G401 (cell line): Measurements from ENCODE around the gene SMURF2. TPM values are rescaled to one million over a fixed set of nuclear protein-coding genes. Genes with fewer than 3 reads are reported as not detected.
A peak's percentile ranks its signal among the peaks of the same experiment; 100 is the strongest.

Experiments used
- DNase-seq: peaks from one replicate; pipeline ENCODE4 v3.0.0-alpha.2; 2015; ENCODE audit warnings: low spot score
- in situ Hi-C: cut with HindIII; loops from 2 replicates; pipeline ENCODE4 v1.10.0; 2016; ENCODE audit warnings: low sequenced_read_pairs, mixed read lengths
- total RNA-seq: library from RNA; depleted of rRNA; stranded (reverse); fragments of >200 nt; shearing (Covaris generic); gene quantifications from 2 replicates; pipeline ENCODE4 v1.2.3, GENCODE V29; 2014

SMURF2 gene
- total RNA-seq, 1 experiment from 2014 or later: 44.1 TPM

DNA sequence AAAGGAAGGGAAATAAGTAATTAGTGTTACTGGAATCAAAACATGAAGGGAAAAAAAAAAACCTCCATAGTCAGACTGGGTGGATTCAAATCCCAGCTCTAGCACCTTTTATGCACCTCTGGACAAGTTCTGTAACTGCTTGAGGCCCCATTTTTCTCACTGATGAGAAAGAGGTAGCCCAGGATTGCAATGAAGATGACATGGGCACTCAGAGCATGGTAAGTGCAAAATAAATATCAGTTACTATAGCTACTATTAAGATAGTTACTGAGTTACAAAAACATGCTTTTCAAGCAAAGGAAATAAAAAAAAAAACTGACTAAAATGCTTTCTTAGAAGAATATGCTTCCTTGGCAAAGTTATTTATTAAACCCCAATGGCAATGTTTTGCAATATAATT, 96.5 kb downstream of the SMURF2 start:
- DNase-seq: no peak
- in situ Hi-C loops: no loop called here

DNA sequence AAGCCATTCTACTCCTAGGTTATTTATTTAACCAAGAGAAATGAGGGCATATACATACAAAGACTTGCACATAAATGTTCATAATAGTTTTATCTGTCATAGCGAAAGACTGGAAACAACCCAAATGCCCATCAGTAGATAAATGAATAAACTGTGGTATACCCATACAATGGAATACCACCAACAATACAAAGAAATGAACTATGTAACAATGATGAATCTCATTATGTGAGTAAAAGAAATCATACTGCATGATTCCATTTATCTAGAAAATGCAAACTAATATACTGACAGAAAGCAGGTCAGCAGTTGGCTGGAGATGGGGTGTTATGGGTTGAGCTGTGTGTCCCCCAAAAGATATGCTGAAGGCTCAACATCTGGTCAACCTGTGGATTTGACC, 98.0 kb downstream of the SMURF2 start:
- in situ Hi-C loops: no loop called here
- no peak for DNase-seq

DNA sequence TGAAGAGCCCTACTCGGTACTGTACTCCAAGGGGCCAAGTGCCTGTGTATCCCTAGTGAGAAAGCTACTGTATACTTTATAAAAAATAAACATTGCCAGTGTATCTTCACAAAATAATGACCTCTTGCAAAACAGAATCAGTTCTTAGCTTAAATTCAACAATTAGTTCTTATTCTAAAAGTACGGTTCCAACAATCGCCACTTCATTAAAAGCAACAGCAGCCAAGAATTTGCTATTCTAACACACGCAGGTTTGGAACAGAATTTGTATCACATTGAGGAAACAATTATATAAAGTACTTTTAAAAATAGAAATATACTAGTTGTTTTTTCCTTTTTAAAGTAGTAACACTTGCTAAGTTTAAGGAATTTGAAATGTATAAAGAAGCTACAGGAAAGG, 106.8 kb downstream of the SMURF2 start:
- no peak for DNase-seq
- in situ Hi-C loops: no loop called here

DNA sequence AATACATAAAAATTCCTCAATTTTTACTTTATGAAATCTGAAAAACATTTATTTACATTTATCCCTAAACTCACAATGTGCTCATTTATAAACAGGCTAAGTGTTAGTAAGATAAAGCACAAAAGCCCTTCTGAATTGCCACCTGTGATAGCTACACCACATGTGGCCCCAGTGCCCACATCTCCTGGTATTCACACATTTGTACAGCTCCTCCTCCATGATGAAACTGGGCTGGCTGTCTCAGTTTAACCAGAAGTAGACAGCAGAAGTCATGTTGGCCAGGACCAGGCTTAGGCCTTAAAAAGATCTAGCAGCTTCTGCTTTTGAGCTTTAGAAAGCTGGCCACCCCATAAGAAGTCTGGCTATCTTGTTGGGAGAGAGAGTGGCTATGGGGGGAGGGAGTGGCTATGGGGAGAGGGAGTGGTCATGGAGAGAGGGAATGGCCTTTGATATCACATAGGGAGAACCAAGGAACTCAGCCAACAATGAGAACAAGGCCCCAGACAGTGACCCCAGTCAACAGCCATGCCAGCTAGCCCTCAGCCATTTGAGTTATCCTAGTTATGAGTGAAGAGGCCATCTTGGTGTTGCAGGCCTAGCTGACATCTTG, 108.0 kb downstream of the SMURF2 start:
- DNase-seq: no peak
- in situ Hi-C loops: no loop called here

DNA sequence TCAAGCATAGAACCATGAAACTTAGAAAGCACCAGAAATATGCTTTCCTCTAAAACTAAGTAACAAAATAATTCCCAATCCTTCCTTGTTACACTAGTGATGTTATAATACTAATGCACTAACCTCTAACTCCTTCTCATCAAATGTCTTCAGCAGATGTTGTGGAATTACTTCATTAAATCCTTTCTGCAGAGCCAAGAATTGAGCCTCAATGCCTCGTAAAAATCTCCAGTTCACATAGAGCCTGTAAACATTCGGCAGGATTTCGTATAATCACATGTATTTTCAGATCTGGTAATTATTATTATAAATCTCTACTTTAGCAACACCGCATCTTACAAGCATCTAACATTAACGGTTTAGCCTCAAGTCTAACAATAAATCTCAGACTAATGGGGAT, 110.6 kb downstream of the SMURF2 start:
- DNase-seq: no peak
- in situ Hi-C loops: no loop called here

DNA sequence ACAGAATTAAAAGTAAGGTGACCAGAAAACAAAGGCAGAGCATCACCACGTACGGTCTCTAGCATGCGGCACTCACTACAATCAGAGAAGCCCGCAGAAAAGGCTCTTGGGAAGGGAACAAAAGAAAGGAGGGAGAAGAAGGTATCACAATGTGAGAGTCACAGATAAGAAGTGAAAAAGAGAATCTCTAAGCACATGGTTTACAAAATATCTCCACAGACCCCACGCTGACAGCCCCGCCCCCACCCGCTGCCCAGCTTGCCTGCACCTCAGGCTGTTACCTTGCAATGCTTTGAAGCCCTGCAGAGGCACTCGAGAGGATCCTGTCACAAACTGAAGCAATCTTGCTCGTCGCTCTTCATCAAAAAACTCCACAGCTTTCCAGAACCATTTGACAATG, 114.8 kb downstream of the SMURF2 start:
- in situ Hi-C loops: no loop called here
- DNase-seq: peak; percentile 75

DNA sequence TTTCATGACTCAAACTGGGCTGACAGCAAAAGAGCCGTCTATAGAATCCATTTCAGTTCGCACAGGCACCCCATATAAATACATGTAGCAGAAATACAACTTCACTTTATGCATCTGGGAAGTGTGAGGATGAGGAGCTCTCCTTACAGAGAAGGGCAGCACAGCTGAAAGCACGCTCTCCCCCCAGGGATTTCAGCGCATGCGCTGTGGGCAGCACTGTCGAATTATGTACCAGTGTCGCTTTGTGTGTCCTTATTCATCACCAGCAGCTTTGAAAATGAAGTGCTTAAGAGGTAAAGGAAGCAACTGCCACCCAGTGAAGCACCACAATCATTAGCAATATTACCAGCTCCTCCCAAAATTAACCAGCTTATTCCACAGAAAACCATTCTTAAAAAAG, 115.4 kb downstream of the SMURF2 start:
- in situ Hi-C loops: no loop called here
- peak; percentile 95 for DNase-seq

DNA sequence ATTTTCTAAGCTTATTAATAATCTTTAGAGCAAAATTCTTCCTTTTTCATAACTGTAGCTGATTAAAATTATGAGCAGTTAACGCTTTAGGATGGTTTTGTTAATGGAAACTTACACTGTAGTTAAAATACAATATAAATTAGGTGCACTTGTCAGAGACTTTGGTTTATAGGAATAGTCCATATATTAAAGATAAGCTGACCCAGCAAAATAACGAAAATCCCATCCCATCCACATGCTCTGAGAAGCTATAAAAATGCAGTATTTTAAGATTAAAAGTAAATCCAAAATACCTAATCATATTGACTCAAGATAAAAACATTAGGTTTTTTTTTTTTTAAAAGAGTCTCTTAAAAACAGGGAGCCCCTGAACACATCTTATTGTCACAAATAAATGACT, 117.4 kb downstream of the SMURF2 start:
- in situ Hi-C loops: no loop called here

DNA sequence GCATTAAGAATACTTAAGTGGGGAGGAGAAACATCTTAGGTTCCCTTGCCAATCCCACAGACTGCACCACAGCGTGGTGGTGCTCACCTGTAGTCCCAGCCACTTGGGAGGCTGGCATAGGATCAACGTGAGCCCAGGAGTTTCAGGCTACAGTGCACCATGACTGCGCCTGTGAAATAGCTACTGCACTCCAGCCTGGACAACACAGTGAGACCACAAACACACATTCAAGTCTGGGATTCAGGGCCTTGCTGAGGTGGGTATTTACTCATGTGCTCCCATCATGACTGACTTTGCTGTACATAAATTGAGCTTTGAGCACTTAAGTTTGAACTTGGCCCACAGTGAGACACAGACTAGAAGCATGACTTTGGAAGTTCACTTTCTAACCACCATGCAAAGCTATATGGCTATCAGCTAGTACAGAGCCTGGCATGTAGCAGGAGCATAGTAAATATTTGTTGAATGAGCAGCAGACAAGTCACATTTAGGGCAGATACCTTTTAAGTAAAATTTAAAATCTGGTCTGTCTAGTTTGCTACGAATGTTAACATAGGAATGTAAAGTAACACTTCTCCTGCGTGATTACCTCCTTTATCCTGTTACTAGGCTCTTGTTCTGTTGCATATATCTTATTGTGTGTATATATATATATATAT, 121.9 kb downstream of the SMURF2 start:
- in situ Hi-C loops: no loop called here
- no peak for DNase-seq

More for the DNA sequence above, 117.4 kb downstream of the SMURF2 start:
- no peak for DNase-seq

DNA sequence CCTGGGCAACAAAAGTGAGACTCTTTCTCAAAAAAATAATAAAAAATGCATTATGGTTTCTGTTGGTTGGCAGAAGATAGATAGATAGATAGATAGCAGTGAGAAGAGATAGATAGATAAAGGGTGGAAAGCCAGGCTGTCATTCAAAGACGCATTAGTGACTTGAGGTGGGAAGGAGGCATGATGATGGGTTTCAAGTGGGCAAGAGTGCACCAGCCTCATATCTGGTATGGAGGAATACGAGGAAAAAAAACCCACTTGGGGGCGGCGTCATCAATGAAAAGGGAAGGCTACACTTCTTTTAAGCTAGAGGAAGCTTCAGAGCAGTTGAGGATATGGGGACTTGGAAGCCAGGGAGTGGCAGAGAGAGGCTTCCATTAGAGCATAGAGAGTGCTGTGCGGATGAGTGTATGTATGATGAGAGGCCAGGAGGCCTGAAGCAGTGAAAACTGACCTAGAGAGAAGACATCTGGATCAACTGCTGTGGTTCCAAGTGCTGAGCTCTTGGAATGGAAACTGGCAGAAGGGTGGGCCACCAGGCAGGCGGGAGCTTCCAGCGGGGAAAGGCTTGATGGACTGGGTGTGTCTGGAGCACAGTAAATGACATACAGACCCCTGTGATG, 123.5 kb downstream of the SMURF2 start:
- in situ Hi-C loops: no loop called here
- DNase-seq: no peak

DNA sequence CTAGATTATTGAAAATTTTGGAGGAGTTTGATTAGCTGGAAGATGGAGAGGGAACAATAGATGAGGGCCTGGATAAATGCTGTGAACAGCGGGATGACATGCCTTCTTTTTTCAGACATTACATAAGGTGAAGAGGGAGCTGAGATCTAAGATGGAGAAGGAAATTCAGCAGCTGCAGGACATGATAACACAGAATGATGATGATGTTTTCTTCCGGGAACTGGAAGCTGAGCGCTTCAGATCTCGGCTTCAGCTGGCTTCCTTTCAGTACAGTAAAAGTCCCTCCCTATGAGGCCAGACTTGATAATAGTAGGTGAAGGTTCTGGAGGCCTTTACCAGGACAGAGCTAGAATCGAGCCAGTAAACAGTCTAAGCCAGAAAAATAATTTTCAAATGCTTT, 124.6 kb downstream of the SMURF2 start:
- in situ Hi-C loops: no loop called here

DNA sequence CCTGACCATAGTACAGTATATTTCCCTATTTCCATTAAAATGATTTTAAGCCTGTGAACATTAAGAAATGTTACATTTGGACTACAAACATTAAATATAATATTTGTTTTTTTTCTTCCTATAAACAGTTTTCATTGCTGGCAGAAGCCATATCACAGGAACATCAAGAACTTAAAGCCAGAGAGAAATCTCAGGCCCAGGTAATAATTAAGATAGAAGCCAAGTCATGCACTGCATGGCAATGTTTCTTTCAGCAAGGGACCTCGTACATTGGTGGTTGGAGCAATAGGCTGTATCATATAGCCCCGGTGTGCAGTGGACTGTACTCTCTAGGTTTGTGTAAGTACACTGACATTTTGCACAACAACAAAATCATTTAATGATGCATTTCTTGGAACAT, 125.2 kb downstream of the SMURF2 start:
- no peak for DNase-seq
- in situ Hi-C loops: no loop called here

More for the DNA sequence above, 124.6 kb downstream of the SMURF2 start:
- DNase-seq: no peak

DNA sequence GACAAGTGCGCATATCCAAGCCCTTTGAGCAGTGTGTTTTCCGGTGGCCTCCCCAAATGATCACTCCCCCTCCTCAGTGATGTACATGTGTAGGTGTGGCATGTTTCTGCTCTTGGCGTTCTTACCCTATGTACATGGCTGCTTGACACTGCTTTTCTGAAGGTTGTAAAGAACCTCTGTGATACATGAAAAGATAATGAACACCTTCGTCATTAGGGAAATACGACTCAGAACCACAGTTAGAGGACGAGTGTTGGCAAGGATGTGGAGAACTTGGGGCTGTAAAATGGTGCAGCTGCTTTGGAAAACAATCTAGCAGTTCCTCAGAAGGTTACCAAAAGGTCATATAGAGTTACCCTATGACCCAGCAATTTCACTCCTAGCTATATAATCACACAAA, 126.8 kb downstream of the SMURF2 start:
- no peak for DNase-seq
- in situ Hi-C loops: no loop called here

DNA sequence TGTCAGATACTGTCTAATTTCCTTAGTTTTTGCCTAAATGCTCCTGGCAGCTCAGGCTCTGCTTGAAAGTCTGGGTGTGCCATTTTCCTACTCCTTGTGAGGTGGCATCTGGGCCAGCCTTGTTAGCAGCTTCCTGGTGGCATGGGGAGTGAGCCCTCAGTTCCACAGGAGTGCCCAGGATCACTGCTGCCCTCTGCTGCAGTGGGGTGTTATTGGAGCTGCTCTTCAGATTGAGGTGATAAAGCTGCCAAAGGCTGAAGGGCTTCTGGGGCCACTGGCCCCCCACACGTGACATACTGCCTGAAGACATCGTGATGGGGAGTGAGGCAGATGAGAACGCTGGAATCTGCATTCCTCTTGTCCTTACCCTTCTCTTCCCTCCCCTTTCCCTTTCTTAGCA, 127.9 kb downstream of the SMURF2 start:
- in situ Hi-C loops: no loop called here
- no peak for DNase-seq

DNA sequence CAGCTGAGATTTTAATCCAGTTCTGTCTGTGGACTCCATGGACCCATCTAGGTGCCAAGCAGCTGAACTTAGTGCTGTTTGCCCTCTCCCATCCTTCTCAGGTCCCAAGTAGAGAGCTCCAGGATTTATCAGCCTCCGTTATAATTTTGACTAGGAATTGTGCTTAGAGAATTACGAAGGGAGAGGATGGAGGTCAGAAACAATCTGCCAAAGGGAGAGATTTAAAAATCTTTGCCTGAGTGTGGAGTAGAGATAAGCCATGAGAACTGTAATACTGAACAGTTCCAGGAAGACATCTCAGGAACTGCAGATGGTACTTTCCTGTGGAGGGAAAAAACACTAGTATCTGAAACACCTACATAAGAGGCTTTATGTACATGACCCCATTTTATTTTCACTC, 128.3 kb downstream of the SMURF2 start:
- in situ Hi-C loops: no loop called here
- no peak for DNase-seq

DNA sequence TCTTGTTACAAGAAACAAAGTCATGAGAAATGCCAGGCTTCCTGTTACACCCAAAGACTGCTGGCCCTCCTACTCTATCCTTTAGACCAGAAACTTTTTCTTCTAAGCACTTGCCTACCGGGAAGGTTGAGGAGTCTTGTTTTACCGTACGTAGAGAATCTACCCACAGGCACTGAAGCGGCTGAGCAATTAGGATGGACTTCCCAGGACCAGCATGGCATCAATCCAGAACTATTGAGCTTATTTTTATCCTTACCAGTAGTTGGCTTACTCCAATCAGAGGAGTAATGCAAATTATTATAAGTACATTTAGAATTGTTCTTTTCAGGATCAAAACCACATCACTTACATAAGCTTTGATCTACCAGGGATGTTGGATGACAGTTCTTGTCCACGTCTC, 129.7 kb downstream of the SMURF2 start:
- in situ Hi-C loops: no loop called here
- DNase-seq: no peak

DNA sequence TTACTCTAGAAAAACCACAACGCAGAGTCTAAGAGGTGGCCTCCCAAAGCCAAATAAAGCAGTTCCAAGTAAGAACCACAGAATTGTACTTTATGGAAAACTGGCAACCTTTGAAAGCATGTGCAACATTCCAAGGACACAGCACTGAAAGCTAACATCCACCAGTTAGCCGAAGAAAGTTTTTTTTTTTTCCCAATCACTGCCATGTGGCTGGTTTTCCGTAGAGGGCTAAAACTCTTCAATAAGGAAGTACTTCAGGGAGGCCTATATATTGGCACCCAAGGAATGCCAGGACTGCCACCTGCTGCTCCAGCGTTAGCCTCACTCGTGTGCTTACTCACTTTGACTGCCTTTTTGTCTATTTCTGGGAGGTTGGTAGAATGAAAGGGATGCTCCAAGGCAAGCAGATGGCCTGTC, 130.1 kb downstream of the SMURF2 start:
- no peak for DNase-seq
- in situ Hi-C loops: no loop called here

DNA sequence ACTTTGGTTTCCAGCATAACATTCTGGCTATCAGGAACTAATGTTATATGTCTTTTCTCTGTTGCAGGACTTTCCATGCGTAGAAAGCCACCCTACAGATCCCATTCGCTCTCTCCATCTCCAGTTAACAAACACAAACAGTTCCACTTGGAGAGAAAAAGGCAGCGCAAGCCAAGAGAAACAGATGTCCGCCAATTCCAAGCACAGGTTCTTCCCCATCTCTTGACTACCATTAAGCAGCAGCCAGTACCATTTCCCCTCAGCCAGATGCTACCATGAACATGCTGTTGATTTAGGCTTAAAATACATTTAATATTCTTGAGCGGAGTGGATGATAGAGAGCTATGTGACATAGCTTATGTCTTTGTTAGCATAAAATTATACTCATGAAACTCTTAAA, 132.9 kb downstream of the SMURF2 start:
- DNase-seq: no peak
- in situ Hi-C loops: no loop called here

DNA sequence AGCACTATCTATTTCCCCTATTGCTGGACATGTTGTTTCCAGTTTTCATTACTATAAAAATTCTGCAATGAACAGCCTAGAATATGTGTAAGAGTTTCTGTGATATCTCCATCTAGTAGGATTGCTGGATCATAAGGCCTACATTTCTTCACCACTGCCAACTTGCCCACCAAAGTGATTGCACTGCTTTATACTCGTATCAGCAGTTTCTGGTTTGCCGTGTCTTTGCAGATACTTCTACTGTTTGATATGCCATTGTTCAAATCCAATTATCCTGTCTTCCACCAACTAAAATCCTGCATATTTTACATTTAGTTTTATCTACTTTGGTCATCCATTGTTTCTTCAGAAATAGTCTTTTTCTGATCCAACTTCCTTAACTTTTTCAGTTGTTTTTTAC, 134.2 kb downstream of the SMURF2 start:
- in situ Hi-C loops: no loop called here
- DNase-seq: no peak

DNA sequence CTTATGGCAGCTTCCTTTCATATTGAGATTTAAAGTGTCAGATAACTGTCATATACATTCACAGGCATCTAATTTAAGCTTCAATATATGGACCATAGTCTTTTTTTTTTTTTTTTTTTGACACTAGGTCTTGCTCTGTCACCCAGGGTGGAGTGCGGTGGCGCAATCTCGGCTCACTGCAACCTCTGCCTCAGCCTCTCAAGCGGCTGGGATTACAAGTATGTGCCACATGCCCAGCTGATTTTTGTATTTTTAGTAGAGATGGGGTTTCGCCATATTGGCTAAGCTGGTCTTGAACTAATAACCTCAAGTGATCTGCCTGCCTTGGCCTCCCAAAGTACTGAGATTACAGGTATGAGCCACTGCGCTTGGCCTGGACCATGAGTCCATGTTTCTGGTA, 141.7 kb downstream of the SMURF2 start:
- no peak for DNase-seq
- in situ Hi-C loops: no loop called here

DNA sequence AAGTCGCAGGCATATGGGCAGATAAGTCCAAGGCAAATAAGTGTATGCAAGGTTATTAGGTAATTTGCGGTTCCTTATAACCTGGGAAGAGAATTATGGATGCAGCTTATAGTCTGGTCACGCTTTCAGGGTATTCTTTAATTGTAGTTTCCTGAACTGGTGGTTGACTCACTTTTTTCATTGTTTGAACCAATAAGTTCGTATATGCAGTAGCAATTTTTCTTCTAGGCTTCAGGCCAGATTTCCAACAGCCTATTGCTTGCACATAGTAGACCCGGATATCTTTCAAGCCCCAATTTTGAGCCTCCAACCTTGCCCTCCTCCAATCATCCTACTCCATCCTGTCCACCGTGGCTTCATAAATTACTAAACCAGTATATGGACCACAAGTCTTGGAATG, 142.5 kb downstream of the SMURF2 start:
- in situ Hi-C loops: no loop called here

More for the DNA sequence above, 142.5 kb downstream of the SMURF2 start:
- no peak for DNase-seq
